ENCODE results near the gene SLC24A3. TPM values are rescaled to one million over a fixed set of nuclear protein-coding genes. Genes with fewer than 3 reads are reported as not detected.

Gene SLC24A3
- total RNA-seq, 6 donors from 2014 or later: 6.3 to 10.8 (median 9.3) TPM

- TF ChIP-seq EP300 (IDR thresholded peaks at IDR 0.05): no peak
- no peaks in the 10 kb centered on the region for H3K27me3 ChIP-seq
- H3K27ac ChIP-seq: no peak overlapping the region
- H3K36me3 ChIP-seq: no peaks in the 10 kb centered on the region
- ATAC-seq (ENCODE audit: low FRiP score in 2 of 2): no peak
- no peaks in the 10 kb centered on the region for H3K4me1 ChIP-seq
- WGBS, 2 donors: 73% methylated on average over 3 of the region's 3 CpGs
- no peaks in the 10 kb centered on the region for H3K9me3 ChIP-seq
- no peak overlapping the region for H3K4me3 ChIP-seq
- peak in 1 of 2 donors; percentile 8 for DNase-seq
These were observed 300.6 kb downstream of the SLC24A3 start for GRCh38 chr20:19512886-19513677.

- TF ChIP-seq EP300 (IDR thresholded peaks at IDR 0.05): no peak
- no peak for TF ChIP-seq CTCF (IDR thresholded peaks at IDR 0.05)
- no peak for TF ChIP-seq POLR2A (IDR thresholded peaks at IDR 0.05)
- TF ChIP-seq POLR2AphosphoS5 (IDR thresholded peaks at IDR 0.05): no peak
- Histone ChIP-seq H3K36me3 (no peaks in the 10 kb centered on the region), H3K4me3 (no peak overlapping the region), H3K4me1 (no peaks in the 10 kb centered on the region), H3K9me3 (no peaks in the 10 kb centered on the region), H3K27me3 (no peaks in the 10 kb centered on the region), H3K27ac (no peak overlapping the region)
- ATAC-seq (ENCODE audit: low FRiP score in 2 of 2) (no peak), DNase-seq (no peak)
- WGBS, 2 donors: 66 to 72% methylated on average over 6 of the region's 6 CpGs
These were observed 302.6 kb downstream of the SLC24A3 start for GRCh38 chr20:19515074-19515473.

GRCh38 chr20:19519466-19519865, 307.0 kb downstream of the SLC24A3 start:
- TF ChIP-seq POLR2A (IDR thresholded peaks at IDR 0.05) (no peak), EP300 (IDR thresholded peaks at IDR 0.05) (no peak), CTCF (IDR thresholded peaks at IDR 0.05) (no peak), POLR2AphosphoS5 (IDR thresholded peaks at IDR 0.05) (no peak)
- no peak for ATAC-seq (ENCODE audit: low FRiP score in 2 of 2)
- 30 to 75% methylated on average over 1 of the region's 1 CpG for WGBS, 2 donors
- Histone ChIP-seq H3K4me3 (no peak overlapping the region), H3K36me3 (no peaks in the 10 kb centered on the region), H3K9me3 (no peaks in the 10 kb centered on the region), H3K4me1 (no peaks in the 10 kb centered on the region), H3K27ac (no peak overlapping the region), H3K27me3 (no peaks in the 10 kb centered on the region)
- DNase-seq: no peak

GRCh38 chr20:19520261-19520660, 307.8 kb downstream of the SLC24A3 start:
- H3K36me3 ChIP-seq: no peaks in the 10 kb centered on the region
- ATAC-seq (ENCODE audit: low FRiP score in 2 of 2): no peak
- H3K27ac ChIP-seq: no peak overlapping the region
- no peaks in the 10 kb centered on the region for H3K4me1 ChIP-seq
- TF ChIP-seq POLR2A (IDR thresholded peaks at IDR 0.05): no peak
- DNase-seq: no peak
- no peak overlapping the region for H3K4me3 ChIP-seq
- 85% methylated on average over 7 of the region's 7 CpGs for WGBS, 2 donors
- no peaks in the 10 kb centered on the region for H3K9me3 ChIP-seq
- no peaks in the 10 kb centered on the region for H3K27me3 ChIP-seq

GRCh38 chr20:19522071-19522801, 309.8 kb downstream of the SLC24A3 start:
- H3K27ac ChIP-seq: no peak overlapping the region
- no peak overlapping the region for H3K4me3 ChIP-seq
- ATAC-seq (ENCODE audit: low FRiP score in 2 of 2) (no peak), DNase-seq (no peak)
- no peaks in the 10 kb centered on the region for H3K36me3 ChIP-seq
- WGBS, 2 donors: 73 to 76% methylated on average over 9 of the region's 9 CpGs
- no peaks in the 10 kb centered on the region for H3K9me3 ChIP-seq
- no peaks in the 10 kb centered on the region for H3K27me3 ChIP-seq
- TF ChIP-seq POLR2A (IDR thresholded peaks at IDR 0.05): no peak
- TF ChIP-seq POLR2AphosphoS5 (IDR thresholded peaks at IDR 0.05): no peak
- TF ChIP-seq EP300 (IDR thresholded peaks at IDR 0.05): no peak
- no peak for TF ChIP-seq CTCF (IDR thresholded peaks at IDR 0.05)
- no peaks in the 10 kb centered on the region for H3K4me1 ChIP-seq

All from upper lobe of left lung (tissue), 6 donors.